ENCODE results near the gene IAPP.

Gene IAPP

DNA sequence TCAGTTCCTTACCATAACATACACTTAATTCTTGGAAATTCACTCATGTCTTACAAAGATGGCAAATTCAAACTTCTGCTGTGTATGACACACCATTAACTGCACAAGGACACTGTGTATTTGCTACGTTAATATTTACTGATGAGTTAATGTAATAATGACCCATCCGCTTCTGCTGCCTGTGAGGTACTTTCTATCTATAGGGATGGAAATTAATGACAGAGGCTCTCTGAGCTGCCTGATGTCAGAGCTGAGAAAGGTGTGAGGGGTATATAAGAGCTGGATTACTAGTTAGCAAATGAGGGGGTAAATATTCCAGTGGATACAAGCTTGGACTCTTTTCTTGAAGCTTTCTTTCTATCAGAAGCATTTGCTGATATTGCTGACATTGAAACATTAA, at the start of gene IAPP:
TSS of gene IAPP (plus strand) at position 301 of the 400 bp plus-strand sequence. CDS start 450 bp downstream, outside the sequence.
- TF ChIP-seq, protein P1, sequence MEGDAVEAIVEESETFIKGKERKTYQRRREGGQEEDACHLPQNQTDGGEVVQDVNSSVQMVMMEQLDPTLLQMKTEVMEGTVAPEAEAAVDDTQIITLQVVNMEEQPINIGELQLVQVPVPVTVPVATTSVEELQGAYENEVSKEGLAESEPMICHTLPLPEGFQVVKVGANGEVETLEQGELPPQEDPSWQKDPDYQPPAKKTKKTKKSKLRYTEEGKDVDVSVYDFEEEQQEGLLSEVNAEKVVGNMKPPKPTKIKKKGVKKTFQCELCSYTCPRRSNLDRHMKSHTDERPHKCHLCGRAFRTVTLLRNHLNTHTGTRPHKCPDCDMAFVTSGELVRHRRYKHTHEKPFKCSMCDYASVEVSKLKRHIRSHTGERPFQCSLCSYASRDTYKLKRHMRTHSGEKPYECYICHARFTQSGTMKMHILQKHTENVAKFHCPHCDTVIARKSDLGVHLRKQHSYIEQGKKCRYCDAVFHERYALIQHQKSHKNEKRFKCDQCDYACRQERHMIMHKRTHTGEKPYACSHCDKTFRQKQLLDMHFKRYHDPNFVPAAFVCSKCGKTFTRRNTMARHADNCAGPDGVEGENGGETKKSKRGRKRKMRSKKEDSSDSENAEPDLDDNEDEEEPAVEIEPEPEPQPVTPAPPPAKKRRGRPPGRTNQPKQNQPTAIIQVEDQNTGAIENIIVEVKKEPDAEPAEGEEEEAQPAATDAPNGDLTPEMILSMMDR (IDR thresholded peaks at IDR 0.05; ENCODE audit: low read depth, low read length), result no peak
- DNase-seq (ENCODE audit: extremely low read depth, low read depth), result no peak

DNA sequence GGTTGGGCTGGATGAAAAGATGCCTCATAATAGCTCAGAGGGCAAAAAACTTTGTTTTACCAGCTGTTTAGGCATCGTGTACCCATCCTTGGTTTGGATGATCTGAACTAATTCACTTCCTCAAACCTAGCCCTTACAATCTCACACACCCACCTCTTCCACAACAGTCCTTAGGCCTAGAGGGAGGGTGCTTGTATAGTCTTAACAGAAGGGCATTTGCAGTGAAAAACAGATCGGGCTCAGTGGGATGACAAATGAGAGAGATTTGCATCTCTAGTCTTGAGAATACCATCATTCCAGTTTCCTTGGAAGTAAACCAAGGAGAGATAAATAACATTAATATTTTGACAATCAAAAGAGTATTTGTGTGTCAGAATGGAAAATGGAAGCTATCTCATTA, 49.0 kb upstream of the IAPP start:
- TF ChIP-seq, protein P1 (IDR thresholded peaks at IDR 0.05; ENCODE audit: low read depth, low read length), result no peak

DNA sequence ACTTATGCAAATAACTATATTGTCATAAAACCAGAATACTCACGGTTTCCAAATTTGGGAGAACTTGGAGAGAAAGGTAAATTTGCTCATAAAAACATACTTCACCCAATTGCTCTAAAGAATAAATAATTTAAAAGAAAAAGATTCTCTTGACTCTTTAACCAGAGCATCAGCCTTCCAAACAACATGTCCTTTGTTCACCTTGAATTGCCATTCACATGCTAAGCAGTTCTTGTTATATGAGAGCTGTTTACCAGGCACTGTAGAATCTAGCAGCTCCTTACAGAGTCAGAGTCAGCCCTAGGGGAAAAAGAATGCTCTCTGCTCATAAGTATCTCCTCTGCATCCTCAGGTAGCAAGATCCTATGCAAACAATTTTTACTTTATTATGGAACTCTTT, 48.2 kb upstream of the IAPP start:
- DNase-seq (ENCODE audit: extremely low read depth, low read depth), result no peak
- TF ChIP-seq, protein P1 (IDR thresholded peaks at IDR 0.05; ENCODE audit: low read depth, low read length), result no peak

More for the DNA sequence above, 49.0 kb upstream of the IAPP start:
- no peak for DNase-seq (ENCODE audit: extremely low read depth, low read depth)

DNA sequence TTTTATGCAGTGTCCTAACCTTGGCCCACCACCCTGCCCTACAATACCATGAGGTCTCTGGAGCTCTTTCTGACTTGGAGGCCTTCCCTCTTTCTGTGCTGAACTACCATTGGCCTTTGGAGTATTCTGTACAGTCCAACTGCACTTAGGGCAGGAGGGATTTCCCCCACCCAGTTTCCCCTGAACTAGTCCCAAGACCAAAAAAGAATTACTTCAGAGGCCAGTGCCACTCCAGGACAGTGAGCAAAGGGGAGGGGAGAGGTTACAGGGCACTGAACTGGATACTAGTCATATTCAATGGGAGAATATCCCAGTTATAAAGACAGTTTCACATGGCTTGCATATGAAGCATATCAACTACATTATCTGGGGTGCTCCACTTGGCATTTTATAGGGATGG, 44.1 kb upstream of the IAPP start:
- DNase-seq (ENCODE audit: extremely low read depth, low read depth), result no peak
- TF ChIP-seq, protein P1 (IDR thresholded peaks at IDR 0.05; ENCODE audit: low read depth, low read length), result no peak

DNA sequence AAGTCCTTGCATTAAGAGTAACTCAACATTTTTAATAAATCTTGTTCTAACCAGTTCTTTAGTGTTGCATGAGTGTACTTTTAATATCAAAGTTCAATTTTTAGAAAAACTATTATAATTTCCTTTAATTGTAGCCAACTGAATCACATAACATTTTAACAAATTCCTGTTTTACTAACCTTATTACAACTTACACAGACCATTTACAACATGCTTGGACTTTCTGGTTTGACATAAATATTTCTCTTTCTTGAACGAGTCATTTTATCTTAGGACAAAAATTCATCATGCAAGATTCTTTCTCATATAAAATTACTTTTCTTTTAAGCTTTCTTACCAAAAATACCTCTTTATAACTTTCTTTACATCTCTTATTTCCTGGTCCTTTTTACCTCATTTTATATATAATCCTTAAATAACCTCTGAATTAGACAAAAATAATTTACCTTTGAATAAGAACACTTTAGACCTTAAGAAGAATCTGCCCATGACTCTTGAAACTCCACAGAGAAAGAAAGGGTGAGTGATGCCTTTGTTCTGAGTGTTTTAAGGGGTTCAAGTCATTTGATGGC, 41.9 kb upstream of the IAPP start:
- TF ChIP-seq, protein P1 (IDR thresholded peaks at IDR 0.05; ENCODE audit: low read depth, low read length), result no peak
- no peak for DNase-seq (ENCODE audit: extremely low read depth, low read depth)

DNA sequence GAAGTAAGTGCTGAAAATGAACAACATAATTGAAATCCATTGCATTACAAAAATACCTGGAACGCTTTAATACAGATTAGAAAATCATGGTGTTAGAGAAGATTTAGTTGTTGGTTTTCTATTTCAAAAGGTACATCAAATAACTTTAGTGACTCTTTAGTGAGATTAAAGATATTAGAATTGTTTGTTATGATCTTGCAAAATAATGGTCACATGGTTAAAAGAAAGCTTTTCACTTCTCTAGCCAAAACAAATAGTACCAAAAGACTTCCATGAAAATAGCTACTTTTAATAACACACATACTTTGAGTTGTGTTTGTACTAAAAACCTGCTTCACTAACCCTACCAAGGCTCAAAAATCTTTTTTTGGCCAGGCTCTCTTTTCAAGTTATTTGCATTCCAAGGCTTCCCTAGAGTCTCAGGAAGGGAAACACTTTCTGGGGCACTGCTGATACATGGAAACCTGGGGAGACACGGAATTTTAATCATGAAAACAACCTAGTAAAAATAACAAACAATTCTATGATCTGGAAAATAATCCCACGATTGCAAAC, 37.9 kb upstream of the IAPP start, which contains the start of gene SLCO1A2:
TSS of gene SLCO1A2 (minus strand) at position 147 of the 555 bp plus-strand sequence. CDS start 270 bp downstream, outside the sequence.
- TF ChIP-seq, protein P1 (IDR thresholded peaks at IDR 0.05; ENCODE audit: low read depth, low read length), result no peak
- no peak for DNase-seq (ENCODE audit: extremely low read depth, low read depth)

DNA sequence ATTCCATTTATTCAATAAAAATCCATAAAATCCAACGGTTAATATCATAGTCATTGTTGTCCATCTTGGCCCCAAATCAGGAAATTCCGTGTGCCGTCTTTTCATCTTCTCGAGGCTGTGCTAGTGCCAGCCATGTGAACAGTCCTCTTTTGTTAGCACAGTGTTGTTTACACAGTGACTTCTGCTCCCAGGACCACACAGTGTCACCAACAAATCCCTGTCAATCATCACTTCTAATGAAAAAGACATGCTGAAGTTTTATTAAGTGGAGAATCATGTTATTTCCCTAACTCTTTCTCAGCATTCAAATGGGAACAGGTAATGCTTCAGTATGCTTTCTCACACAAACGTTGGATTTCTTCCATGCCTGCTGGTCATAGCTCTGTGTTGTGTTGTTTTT, 36.0 kb upstream of the IAPP start:
- TF ChIP-seq, protein P1 (IDR thresholded peaks at IDR 0.05; ENCODE audit: low read depth, low read length), result no peak
- DNase-seq (ENCODE audit: extremely low read depth, low read depth), result no peak
